Brain pericyte (primary cell): ENCODE results near the gene SEC14L3.

Experiments
- DNase-seq: peaks from one replicate; pipeline ENCODE4 v3.0.0-alpha.2; 2012; ENCODE audit warnings: low read depth, low spot score

Gene SEC14L3

DNA sequence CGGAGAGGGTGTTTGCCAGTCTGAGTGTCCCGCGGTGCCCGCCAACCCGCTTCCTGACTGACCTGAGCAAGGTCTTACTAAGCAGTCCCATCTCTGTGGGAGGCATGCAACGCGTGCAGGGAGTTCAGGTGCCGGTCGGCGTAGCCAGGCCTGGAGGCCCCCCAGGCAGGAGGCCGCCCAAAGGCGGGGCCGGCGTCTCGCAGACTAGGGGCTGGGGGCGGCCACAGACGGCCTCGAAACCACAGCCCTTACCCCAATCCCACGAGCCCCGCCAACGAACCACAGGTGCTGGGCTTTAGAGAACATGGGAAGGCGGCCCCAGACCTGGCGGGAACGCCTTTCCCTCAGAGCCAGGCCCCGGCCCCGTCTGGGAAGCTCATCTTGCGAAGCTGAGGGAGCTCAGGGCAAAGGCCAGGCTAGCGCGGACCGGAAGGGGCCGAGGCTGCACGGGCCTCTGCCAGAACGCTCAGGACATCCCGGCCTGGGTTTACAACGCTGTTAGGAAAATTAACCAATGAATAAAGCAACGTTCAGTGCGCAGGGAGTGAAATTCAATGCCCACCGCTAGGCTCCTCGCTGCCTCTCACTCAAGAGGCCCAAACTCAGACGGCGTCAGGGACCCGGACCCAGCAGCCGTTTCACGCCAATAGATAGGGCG lies 48.4 kb downstream of the SEC14L3 start:
- DNase-seq: no peak

DNA sequence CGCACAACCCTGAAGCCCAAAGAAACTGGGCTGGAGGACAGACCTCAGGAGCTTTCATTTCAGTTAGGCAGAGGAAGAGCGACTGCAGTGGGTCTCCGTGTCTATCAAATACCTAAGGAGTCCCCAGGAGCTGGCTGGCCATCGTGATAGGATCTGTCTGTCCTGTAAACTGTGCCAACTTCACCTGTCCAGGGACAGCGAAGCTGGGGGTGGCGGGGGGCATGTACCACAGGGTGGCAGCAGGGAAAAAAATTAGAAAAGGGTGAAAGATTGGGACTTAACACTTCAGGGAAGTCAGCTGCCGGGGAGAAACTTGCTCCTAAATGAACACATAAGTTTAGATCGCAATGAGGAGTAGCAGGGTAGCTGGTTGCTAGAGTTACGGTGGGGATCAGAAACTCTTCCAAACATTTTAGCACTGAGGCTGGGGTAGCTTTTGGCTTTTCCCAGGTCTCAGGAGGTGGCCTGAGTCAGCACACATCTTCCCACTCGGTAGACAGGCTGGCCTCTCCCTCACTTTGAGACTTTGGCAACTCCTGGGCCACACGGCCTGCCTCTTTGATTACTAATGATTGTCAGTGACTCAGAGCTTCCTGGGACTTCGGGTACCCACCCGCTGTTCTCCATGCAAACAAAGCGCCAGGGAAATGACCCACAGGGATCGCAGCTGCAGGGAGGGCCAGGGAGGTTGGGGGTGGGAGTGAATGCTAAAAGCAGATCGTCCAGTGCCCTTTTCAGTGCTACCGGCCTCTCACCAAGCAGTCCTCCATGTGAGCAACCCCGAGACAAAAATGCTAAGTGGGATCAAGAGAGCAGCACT lies 49.1 kb downstream of the SEC14L3 start:
- DNase-seq: peak; percentile 89

DNA sequence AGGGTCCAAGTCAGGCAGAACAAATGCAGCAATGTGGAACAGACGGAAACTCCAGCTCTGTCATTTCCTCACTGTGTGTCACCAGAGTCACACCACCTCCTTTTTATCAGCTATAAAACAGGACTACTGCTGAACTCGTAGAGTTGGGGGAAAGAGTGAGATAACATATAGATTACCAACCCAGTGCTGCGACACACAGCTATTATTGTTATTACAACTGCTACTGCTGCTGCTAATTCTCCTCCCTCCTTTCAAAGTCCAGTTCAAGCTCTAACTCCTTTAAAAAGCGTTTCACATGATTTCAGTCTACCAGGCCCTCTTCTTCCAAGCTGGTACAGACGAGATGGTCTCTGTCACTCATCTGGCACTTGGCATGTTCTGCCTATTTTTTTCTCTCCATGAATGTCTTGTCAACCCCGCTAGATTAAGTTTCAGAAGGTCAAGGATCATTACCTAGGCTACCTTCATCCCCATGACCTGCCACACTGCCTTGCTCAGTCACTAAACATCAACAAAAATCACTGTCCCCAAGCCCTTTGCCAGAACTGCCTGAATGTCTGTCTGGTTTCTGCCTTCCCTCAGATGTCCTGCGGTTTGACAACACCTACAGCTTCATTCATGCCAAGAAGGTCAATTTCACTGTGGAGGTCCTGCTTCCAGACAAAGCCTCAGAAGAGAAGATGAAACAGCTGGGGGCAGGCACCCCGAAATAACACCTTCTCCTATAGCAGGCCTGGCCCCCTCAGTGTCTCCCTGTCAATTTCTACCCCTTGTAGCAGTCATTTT lies 49.9 kb downstream of the SEC14L3 start:
- no peak for DNase-seq

GRCh38 chr22:30420347-30421125 lies 51.3 kb downstream of the SEC14L3 start:
- DNase-seq: no peak

DNA sequence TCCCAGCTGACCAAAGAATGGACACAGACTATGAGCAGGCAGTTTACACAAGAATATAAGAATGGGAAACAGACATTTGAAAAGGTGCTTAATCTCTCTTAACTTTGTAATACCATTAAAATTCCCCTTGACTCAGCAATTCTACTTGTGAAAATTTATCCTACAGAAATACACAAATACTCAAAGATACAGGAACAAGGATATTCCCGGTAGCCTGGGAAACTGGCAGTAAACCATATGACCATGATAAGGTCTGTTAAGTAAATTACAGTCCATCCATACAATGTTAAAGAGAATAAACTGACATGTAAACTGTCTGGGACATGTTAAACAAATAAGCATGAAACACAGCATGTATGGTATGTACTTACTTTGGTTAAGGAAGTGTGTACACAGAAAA lies 55.0 kb downstream of the SEC14L3 start:
- no peak for DNase-seq

DNA sequence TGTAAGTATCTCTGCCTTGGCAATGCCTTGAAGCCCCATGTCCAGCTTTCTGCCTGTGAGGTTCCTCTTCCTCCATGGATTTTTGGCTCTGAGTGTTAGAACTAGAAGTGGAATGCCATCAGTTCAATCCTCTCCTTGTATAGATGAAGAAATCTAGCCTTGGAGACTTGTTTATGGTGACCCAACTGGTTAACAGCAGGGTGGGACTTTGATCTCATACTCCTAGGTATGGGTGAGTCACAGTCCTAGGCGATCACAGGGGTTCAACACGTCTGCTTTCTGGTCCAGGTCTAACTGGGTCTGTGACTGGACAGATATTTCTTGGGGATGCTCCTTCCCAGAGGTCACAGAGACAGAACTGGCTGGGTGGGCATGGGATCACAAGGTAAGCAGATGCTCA lies 55.4 kb downstream of the SEC14L3 start:
- no peak for DNase-seq

- no peak for DNase-seq
These were observed 57.2 kb downstream of the SEC14L3 start for GRCh38 chr22:30414525-30415047.

GRCh38 chr22:30413745-30414524 lies 57.9 kb downstream of the SEC14L3 start:
- DNase-seq: no peak

GRCh38 chr22:30413001-30413400 lies 58.8 kb downstream of the SEC14L3 start:
- DNase-seq: no peak

GRCh38 chr22:30411780-30412179 lies 60.0 kb downstream of the SEC14L3 start:
- no peak for DNase-seq
